DMS53 treated with DMSO at 0.1 percent for 48 hours (cell line): Measurements from ENCODE around the gene OR7D4.
A peak's percentile ranks its signal among the peaks of the same experiment; 100 is the strongest.
"Not testable (repeated sequence)": the region's sequence is repeated elsewhere in the genome, so short reads cannot be mapped to it uniquely, and the experiment has no call there.

Experiments used
- DNase-seq: peaks from one replicate; lab custom pipeline; 2025; ENCODE audit not compliant: unreplicated experiment; lab: John Stamatoyannopoulos, UW

OR7D4 gene

DNA sequence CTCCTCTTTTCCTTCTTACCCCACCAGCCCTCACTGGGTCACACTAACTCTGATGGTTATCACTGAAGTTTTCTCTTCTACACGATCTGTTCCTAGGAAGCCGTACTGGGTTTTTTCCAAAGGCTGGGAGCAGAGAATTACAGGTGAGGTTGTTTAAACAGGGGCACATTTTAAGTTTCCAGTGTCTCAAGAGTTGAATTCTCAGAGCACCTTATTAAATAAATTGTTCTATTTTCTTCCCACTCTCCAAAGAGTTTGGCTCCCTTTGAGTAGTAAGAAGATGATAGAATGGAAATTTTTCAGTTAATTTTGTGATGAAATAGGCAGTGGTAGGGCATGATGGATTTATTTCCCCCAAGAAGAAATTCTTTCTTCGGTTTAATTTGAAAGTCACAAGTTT is at the start of gene OR7D4:
OR7D4 (minus strand) TSS at position 101 of the 400 bp plus-strand sequence. CDS start 4,752 bp downstream, outside the sequence.
- DNase-seq: no peak

DNA sequence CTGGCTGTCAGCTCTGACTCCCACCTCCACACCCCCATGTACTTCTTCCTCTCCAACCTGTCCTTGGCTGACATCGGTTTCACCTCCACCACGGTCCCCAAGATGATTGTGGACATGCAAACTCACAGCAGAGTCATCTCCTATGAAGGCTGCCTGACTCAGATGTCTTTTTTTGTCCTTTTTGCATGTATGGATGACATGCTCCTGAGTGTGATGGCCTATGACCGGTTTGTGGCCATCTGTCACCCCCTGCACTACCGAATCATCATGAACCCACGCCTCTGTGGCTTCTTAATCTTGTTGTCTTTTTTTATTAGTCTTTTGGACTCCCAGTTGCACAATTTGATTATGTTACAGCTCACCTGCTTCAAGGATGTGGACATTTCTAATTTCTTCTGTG is 31.8 kb upstream of the OR7D4 start:
- no peak for DNase-seq

DNA sequence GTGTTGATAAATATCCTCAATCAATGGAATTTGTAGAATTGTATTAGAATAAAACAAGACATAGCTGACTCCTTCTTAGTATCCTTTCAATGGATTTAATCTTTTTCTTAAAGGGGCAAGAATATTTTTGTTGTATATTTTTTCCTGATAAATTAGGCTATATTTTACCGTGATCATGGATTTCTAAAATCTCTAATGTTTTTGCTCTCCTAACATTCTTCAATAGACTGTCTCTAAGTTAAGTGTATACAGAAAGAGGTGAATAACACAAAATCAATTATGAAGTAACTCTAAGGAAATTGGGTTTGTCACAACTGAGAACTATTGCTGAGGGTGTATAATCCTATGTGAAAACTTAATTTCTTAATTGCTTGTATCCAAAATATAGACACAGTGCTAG is 31.2 kb upstream of the OR7D4 start, which contains the start of gene OR7E24:
OR7E24 (plus strand) TSS at position 301 of the 400 bp plus-strand sequence. CDS start 114 bp downstream, outside the sequence.
- no peak for DNase-seq

DNA sequence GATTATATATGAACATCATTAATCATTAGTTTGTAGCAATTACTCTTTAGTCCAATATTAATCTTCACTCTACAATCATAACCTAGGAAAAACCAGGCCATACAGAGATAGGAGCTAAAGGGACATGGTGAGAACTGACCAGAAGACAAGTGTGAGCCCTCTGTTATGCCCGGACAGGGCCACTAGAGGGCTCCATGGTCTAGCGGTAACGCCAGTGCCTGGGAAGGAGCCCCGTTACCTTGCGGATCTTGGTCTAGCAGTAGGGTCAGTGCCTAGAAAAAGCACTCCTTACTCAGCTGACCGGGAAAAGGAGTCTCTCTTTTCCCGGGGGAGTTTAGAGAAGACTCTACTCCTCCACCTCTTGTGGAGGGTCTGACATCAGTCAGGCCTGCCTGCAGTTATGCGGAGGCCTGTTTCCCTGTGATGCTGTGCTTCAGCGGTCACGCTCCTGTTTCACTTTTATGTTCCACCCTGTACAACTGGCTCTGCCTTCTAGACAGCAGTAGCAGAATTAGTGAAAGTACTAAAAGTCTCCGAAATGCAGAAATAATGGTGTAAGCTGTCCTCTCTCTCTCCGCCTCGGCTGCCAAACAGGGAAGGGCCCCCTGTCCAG is 13.8 kb downstream of the OR7D4 start:
- DNase-seq: peak; percentile 29

DNA sequence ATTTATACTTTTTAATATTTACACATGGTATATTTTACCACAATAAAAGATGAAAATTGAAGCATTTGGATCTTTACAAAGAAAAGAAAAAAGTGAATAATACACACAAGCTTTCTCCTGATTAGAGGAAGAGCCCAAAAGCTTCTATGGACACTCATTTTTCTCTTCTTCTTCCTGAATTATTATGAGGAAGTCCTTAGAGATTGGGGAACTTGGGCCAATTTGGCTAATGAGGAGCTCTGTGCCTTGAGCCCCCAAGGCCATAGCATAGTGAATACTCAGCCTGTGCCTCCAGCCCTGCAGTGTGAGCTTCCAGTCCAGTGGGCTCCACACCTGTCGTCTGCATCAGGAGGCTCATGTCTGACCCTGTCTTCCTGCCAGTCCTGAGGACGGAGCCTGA is 21.3 kb downstream of the OR7D4 start:
- not testable (repeated sequence) for DNase-seq

DNA sequence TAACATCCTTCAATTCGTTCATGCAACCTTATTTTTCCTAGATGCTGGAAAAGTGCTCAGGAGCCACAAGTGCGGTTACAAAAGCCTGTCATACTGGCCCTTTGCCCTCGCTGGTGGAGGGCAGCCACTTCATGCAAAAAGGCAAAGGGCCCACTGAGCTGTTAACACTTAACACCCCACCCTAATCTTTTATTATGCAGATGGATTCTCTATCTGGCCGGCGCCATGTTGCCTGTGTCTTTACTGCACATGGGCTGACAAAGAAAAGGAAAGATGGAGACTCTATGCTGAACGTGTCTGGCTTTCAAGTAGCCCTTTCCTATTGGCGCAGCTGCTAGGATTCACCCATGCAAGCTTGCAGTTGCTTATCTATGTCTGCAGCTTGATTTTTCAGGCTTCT is 29.9 kb downstream of the OR7D4 start:
- no peak for DNase-seq

DNA sequence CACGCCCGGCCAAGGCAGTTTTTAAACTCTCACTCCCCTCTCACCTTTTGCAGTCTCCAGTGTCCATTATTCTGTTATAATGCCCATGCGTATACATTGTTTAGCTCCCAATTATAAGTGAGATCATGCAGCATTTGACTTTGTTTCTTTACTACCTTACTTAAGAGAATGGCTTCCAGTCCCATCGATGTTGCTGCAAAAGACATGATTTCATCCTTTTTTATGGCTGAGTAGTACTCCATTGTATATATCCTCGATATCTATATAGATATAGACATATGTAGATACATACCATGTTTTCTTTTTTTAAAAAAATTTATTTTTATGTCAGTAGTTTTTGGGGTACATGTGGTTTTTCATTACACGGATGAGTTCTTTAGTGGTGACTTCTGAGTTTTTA is 32.2 kb downstream of the OR7D4 start:
- DNase-seq: no peak

DNA sequence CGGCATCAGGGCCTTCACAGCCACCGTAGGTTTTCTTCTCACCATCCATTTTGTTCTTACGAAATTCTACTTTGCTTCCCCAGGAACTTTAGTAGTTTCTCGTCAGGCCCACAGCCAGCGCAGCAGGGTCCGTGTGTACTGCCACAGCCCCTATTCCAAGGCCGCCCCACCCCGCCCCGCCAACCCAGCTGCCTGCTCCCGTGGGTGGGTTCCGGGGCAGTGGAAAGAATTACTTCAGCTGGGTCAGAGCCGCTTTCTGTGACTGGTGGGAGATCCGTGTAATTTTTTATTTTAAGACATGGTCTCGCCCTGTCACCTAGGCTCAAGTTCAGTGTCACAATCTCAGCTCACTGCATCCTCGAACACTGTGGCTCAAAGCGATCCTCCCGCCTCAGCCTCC is 36.4 kb downstream of the OR7D4 start:
- no peak for DNase-seq

DNA sequence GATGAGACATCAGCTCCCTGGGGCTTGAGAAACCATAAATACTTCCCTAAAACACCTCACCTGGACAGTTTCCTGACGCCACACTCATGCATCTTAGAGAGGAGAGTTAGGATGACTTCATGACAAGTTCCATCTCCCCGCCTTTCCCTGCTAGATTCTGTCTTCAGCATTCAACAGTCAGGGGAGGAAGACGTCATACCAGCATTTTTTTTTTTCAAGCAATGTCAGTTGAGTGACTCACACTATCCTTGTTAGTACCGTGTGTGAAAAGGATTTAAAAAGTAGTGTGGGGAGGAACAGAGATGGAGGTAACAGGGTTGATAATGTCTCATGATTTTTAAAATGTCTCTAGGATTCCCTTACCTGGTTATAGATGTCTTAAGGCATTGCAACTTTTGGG is 40.5 kb downstream of the OR7D4 start, which contains the start of gene OR7D2:
OR7D2 (plus strand) TSS at position 79 of the 400 bp plus-strand sequence. CDS start 6,803 bp downstream, outside the sequence.
- DNase-seq: no peak

DNA sequence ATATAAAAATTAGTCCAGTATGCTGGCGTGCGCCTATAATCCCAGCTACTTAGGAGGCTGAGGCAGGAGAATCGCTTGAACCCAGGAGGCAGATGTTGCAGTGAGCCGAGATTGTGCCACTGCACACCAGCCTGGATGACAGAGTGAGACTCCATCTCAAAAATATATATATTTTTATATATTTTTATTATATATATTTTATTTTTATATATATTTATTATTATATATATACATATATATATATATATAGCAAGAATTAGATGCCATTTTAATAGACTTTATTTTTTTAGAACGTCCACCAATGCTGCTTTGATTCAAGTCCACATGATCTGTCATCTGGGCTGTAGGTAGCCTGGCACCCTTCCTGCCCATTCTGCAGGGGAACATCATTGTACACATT is 44.1 kb downstream of the OR7D4 start:
- no peak for DNase-seq

DNA sequence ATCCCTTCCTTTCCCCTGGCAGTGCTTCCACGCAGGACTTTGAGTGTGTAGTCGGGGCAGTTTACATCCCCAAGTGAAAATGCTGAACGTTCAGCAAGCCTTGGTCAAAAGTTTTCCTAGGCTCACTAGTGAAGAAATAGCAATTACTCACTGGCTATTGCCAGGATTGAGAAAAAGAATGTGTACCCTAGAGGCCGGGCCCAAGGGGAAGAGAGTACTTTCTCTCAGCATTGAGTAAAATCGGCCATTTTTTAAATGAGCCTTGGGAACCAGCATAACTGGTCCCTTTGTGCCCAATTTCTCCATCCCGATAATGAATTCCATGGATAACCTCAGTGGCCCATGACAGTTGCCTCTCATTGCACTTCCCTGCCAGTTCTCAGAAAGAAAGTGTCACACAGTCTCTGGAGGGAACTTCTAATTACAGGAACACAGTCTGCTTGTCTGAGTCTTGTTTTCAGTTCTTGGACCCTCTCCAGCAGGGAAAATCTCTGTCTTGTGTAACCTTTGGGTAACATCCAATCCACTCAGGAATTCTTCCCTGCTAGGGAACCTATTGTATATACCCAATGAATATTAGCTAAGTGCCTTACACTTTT is 47.9 kb downstream of the OR7D4 start:
- no peak for DNase-seq

DNA sequence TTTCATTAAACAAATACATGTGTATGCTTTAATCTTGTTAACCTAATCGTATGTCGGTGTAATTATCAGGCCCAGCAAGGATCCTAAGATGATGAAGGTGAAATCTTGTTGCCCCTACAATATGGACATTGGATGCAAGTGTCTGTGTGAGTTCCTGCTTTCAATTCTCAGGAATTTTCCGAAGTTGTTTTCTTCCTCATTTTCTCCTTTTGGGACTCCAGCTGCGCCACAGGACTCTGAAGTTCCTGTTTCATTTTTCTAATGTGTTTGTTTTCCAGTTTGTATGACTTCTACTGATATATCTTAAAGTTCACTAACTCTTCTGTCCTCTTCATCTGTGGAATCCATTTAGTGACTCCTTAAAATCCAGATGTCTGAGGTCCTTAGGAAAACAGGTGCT is 52.5 kb downstream of the OR7D4 start:
- no peak for DNase-seq

DNA sequence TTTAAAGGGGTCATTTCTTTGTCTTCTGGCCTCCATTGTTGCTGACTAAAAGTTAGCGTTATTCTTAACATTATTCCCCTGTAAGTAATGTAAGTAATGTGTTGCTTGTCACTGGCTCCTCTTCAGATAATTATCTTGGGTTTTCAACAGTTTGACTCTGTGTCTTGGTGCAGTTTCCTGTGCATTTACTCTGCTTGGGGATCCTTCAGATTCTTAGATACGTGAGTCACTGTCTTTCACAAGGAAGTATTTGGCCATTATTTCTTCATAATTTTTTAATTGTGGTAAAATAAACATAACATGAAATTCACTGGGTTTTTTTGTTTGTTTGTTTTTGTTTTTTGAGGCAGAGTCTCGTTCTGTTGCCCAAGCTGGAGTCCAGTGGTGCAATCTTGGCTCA is 54.1 kb downstream of the OR7D4 start:
- no peak for DNase-seq

DNA sequence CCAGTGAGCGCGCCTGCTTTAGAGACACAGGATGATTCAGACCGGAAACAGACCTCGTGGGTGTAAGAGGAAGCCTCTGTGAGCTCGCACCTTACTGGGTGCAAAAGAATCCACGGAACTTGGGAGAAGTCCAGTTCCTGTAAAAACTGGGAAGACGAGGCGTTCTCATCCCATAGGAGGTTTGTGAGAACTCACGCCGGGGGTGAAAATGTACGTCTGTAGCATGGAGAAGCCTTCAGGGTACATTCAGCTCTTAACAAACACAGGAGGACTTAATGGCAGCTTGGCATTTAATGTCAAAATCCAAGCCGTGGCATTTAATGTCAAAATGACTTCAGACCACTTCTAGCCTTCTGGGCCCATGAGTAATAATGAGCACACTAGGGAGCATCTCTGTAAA is 58.0 kb downstream of the OR7D4 start:
- DNase-seq: no peak
